Activated CD8-positive, alpha-beta memory T cell treated with anti-CD3 and anti-CD28 coated beads for 4 hours (primary cell): ENCODE measurements around the gene ZNF211.

Source experiments
- DNase-seq, 2 donors: peaks; one replicate each; pipeline ENCODE4 v3.0.0-alpha.2; 2020; ENCODE audit warnings: low read depth in 2 of 2

ZNF211 gene

DNA sequence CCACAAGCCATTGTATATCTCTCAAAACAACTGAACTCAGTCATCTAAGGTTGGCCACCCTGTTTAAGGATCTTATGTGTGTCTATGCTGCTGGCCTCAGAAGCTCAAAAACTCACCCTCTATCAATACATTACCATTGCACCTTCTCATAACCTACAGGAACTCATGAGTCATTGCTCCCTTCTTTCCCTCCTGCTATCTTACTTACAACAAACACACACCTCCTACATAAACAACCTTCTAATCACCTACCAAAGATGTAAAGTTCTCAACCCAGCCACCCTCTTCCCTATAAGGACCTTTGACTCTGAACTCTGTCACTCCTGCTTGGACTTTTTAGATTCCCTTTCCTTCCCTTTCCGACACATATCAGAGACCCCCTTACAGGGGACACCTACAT is 22.5 kb downstream of the ZNF211 start:
- no peak for DNase-seq

DNA sequence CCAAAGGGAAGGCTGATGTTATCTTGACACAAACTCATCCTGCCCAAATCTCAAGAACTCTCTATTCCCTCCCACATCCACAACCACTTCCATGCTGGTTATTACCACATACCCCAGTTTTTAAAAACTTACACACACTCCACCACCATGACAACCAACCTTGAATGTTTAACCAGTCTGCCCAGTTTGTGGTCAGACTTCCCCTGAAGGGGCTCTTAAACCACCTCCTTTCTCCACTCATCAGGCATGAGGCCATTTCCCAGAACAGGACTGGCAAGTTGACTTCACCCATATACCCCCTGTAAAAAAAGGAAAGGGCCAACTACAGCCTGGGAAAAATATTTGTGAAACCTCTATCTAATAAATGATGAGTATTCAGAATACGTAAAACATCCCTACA is 23.4 kb downstream of the ZNF211 start:
- DNase-seq = no peak

DNA sequence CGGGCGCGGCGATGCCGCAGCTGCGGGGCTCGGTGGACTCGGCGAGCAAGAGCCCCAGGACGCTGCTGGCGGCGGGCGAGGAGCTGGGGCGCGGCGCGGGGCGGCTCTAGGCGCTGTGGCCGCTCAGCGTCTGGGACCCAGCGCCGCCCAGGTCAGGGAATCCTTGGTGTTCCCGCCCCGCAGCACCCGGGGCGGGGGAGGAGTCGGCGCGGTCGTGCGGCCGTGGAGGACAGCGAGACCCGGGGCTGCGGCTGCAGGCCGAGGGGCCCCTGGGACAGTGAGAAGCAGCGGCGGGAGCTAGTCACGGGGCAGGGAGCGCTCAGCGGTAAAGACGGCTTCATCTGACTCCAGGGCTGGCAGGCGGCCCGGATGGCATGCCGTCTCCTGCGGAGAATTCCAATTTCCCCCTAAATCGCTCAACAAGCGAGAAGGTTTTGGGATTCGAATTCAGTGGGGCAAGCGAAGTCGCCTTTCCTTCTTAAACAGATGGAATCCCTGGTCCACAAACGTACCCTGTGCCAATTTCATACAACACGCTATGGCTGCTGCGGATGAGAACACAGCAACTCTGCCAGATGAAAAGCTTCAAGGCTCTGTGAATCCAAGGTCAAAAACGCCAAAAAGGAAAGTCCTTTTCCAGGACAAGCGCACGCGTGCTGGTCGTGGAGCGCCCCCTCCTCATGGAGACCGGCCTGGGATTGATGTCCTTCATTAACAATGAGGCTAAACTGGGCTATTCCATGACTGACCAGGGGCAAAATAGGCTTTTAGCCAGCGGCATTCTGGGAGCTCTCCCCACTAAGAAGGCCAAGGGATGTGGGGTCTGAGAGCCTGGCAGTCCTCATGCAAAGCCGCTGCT is 31.5 kb downstream of the ZNF211 start:
- DNase-seq = no peak

DNA sequence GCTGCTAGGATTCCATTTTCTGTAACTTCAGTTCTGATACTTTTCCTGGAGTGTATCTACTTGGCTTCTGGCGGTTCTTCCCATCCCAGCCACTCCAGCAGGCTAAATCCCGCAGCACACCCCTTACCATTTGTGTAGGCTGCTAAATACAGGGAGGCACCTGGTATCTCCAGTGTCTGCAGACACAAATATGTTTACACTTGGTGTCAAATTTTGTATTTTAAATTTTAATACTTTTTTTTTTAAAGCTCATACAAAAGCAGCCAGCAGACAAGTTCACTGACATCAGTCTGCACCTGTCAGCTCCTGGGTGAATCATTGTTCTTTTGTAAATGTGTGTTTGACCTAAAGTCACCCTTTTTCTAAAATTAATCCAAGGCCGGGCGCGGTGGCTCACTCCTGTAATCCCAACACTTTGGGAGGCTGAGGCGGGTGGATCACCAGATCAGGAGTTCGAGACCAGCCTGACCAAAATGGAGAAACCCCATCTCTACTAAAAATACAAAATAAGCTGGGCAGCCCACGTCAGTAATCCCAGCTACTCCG is 32.4 kb downstream of the ZNF211 start:
- no peak for DNase-seq

DNA sequence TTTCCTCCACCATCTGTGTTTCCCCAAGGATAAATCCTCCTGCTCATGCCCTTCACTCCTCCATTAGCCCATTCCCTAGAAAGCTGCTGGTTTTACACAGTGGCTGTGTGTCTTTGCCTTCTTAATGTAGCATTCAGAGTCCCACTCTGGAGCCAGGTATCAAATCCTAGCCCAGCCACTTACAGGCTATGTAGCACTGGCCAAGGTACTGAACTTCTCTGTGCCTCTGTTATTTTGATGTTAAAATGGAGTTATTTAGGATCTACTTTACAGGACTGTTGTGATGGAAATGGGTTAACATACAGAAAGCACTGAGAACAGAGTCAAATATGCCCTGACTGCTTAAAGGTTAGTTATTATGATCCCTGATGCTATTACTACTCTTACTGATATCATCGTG is 34.3 kb downstream of the ZNF211 start:
- DNase-seq = no peak

DNA sequence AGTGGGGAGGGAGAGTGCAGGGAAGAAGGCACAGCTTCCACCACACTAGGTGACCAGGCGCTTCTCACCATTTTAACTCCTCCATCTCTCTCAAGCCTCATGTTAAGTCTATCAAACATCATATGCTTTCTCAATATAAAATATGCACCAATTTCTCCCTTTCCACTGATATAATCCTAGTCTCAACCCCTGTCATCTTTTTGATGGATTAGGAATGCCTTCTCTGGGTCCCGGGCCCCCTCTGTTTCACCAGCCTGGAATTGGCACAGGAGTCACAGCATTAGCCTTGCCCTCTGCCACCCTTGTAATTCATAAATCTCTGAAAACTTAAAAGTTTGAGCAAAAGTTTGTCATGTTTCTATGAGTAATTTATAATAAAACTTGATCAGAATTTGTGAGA is 35.7 kb downstream of the ZNF211 start, which contains the start of gene ZSCAN4:
TSS of gene ZSCAN4 (plus strand) at position 301 of the 400 bp plus-strand sequence. CDS start 7,211 bp downstream, outside the sequence.
- no peak for DNase-seq

DNA sequence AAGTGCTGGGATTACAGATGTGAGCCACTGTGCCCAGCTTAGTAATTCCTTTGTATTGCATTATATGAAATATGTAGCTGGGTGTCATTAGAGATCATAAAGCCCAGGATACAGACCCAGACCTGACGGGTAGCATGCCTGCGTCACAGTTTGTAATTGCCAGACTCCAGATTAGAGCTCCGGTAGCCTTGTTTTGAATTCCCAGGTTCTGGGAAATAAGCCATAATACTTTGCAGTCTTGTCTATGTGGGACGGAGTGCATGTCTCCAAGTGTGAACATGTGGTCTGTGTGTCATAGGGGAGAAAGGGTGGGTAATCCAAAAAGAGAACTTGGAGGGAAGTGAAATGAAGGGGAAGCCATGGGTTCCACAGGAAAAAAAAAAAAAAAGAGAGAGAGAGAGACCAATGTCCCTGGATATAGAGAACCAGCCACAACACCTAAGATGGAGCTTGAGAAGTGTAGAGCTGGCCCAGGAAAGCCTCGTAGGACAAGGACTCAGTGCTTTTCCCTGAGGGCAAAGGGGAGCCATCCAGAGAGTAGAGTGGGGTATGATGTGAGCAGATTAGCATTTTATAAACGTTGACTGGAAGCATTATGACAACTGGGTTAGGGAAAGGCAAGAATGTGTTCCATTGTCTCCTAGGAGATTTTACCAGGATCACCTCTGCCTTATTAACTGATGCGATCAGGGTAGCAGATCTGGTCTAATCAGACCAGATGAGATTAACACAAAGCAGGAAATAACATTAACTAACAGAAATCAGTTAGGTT is 38.3 kb downstream of the ZNF211 start:
- no peak for DNase-seq

DNA sequence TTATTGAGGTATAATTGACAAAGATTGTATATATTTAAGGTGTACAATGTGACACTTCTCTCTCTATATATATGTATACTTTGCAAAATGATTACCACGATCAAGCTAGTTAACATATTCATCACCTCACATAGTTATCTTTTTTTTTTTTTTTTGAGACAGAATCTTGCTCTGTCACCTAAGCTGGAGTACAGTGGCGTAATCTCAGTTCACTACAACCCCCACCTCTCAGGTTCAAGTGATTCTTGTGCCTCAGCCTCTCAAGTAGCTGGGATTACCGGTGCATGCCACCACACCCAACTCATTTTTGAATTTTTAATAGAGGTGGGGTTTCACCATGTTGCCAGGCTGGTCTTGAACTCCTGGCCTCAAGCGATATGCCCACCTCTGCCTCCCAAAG is 39.5 kb downstream of the ZNF211 start:
- DNase-seq = no peak

DNA sequence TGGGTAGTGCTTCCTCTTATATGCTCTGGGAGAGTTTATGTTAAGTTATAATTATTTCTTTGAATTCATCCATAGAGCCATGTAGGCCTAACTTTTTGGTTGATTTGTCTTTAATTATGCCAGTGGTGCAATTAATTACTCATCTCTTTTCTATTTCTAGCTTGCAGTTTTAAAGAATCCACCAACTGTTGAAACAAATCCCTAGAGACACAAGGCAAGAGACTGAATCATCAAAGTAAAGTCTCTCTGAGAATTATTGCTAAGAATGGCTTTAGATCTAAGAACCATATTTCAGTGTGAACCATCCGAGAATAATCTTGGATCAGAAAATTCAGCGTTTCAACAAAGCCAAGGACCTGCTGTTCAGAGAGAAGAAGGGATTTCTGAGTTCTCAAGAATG is 42.9 kb downstream of the ZNF211 start:
- no peak for DNase-seq

DNA sequence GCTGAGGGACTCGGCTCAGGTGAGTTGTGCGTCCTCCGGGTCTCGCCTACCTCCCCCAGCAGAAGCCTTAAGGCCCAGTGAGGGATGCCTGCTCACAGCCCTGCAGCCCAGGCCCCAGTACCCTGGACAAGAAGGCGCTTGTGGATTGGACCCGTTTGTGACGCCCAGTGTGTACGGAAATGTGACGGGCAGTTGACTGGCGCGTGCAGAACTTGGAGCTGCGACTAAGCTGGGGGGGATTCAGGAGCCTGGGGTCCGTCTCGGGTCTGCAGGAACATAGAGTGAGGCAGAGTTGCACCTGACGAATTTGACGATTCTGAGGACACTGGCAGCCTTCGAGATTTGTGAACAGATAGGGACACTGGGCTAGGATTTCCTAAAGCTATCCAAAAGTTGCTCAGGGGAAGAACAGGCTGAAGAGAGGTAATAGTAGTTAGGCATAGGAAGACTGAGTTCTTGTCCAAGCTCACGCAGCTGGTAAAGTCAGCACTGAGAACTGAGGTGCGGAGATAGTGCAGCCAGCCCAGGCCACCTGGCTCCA is 49.3 kb downstream of the ZNF211 start:
- DNase-seq = no peak

DNA sequence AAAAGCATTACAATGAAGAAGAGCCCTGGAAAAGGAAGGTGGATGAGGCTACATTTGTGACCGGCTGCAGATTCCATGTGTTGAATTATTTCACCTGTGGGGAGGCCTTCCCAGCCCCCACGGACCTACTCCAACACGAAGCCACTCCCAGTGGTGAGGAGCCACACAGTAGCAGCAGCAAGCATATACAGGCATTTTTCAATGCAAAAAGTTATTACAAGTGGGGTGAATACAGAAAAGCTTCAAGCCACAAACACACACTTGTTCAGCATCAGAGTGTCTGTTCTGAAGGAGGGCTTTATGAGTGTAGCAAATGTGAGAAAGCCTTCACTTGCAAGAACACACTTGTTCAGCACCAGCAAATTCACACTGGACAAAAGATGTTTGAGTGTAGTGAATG is 53.8 kb downstream of the ZNF211 start:
- DNase-seq = no peak

DNA sequence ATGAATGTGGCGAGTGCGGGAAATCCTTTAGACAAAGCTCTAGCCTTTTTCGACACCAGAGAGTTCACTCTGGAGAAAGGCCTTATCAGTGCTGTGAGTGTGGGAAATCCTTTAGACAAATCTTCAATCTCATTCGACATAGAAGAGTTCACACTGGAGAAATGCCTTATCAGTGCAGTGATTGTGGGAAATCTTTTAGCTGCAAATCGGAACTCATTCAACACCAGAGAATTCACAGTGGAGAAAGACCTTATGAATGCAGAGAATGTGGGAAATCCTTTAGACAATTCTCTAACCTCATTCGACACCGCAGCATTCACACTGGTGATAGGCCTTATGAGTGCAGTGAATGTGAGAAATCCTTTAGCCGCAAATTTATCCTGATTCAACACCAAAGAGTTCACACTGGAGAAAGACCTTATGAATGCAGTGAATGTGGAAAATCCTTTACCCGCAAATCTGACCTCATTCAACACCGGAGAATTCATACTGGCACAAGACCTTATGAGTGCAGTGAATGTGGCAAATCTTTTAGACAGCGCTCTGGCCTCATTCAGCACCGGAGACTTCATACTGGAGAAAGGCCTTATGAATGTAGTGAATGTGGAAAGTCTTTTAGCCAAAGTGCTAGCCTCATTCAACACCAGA is 54.5 kb downstream of the ZNF211 start:
- no peak for DNase-seq

DNA sequence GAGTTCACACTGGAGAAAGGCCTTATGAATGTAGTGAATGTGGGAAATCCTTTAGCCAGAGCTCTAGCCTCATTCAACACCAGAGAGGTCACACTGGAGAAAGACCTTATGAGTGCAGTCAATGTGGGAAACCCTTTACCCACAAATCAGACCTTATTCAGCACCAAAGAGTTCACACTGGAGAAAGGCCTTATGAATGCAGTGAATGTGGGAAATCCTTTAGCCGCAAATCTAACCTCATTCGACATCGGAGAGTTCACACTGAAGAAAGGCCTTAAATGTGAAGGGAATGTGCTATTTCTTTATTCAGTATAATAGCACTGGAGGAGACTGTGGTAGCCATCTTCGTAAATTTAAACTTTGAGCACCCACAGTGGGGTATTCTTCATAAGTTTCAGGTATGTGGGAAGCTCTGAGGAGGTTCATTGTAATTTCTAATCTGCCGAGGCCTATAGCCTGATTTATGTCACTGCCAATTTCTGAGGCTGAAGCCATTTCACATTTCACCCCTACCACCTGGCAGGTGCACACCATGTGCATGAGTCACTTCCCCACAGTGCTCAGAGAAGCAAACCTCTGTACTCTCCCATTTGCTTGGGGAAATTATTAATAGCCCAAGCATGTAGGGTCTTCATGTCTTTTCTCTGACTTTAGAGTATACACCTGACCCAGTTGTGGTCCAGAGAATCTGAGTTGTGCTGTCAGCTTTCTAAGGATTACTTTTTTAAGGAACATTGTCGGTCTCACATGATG is 55.2 kb downstream of the ZNF211 start:
- no peak for DNase-seq

DNA sequence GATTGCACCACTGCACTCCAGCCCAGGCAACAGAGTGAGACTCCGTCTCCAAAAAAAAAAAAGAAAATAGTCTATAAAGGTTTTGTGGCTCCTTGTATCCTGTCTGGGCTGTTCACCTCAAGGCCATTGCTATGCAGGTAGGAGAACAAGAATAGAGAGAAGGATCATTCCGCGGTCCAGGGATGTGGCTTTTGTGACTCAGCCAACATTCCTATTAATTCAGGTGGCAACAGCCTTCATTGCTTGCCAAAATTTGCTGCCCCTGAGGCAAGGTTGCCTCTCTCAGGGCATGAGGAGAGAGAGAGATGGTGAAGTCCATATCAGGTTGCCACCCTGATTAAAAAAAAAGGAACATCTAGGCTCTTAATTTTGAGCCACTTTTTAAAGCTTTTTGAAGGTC is 56.8 kb downstream of the ZNF211 start:
- DNase-seq = no peak
